Glutamatergic neuron (in vitro differentiated cells): ENCODE data around the gene CAMTA1. TPM values are rescaled to one million over a fixed set of nuclear protein-coding genes. Genes with fewer than 3 reads are reported as not detected.

ENCODE experiments used
- DNase-seq: peaks from one replicate; pipeline ENCODE4 v3.0.0; 2022
- H3K27ac Mint-ChIP-seq: one replicate; pipeline ENCODE4 v1.8.0; 2020; ENCODE audit warnings: mild to moderate bottlenecking, mixed read lengths, inconsistent platforms; ENCODE audit not compliant: unreplicated experiment
- H3K27me3 Mint-ChIP-seq: one replicate; pipeline ENCODE4 v1.8.0; 2020; ENCODE audit warnings: mild to moderate bottlenecking, moderate library complexity, mixed read lengths, inconsistent platforms; ENCODE audit not compliant: unreplicated experiment
- H3K36me3 Mint-ChIP-seq: one replicate; pipeline ENCODE4 v1.8.0; 2020; ENCODE audit warnings: mild to moderate bottlenecking, mixed read lengths, inconsistent platforms; ENCODE audit not compliant: unreplicated experiment
- H3K4me1 Mint-ChIP-seq: one replicate; pipeline ENCODE4 v1.8.0; 2020; ENCODE audit warnings: mild to moderate bottlenecking, low read depth, mixed read lengths, inconsistent platforms; ENCODE audit not compliant: unreplicated experiment
- H3K4me3 Mint-ChIP-seq: one replicate; pipeline ENCODE4 v1.8.0; 2020; ENCODE audit warnings: mild to moderate bottlenecking, mixed read lengths, inconsistent platforms; ENCODE audit not compliant: unreplicated experiment
- H3K9me3 Mint-ChIP-seq: one replicate; pipeline ENCODE4 v1.8.0; 2020; ENCODE audit warnings: mild to moderate bottlenecking, moderate library complexity, mixed read lengths, inconsistent platforms; ENCODE audit not compliant: unreplicated experiment
- total RNA-seq: library from RNA; stranded (reverse); fragmentation: NEBNext Ultra II Directional; extraction: Animal tissue kit (Norgen Biotek cat#: 25700); gene quantifications from one replicate; pipeline ENCODE4 v1.2.1, GENCODE V29; 2021; ENCODE audit not compliant: unreplicated experiment
- TF ChIP-seq, protein P1 (sequence below): fragments of 200-600 bp; sonication (generic); IDR thresholded peaks from one replicate; pipeline ENCODE4 v1.5.0; 2021; ENCODE audit not compliant: partially characterized antibody, unreplicated experiment

The CAMTA1 gene
- total RNA-seq, 1 donor from 2014 or later, result 77.2 TPM

DNA sequence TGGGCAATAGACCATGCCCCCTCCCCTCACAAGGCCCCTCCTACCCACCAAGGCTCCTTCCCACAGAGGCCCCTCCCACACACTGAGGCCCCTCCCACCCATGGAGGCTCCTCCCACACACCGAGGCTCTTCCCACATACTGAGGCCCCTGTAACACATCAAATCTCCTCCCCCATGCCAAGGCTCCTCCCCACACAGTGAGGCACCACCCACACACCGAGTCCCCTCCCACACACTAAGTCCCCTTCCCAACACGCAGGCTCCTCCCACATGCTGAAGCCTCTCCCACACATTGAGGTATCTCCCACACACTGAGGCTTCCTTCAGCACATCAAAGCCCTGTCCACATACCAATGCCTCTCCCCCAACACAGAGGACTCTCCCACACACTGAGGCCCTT, 391.8 kb downstream of the CAMTA1 start:
- TF ChIP-seq, protein P1, sequence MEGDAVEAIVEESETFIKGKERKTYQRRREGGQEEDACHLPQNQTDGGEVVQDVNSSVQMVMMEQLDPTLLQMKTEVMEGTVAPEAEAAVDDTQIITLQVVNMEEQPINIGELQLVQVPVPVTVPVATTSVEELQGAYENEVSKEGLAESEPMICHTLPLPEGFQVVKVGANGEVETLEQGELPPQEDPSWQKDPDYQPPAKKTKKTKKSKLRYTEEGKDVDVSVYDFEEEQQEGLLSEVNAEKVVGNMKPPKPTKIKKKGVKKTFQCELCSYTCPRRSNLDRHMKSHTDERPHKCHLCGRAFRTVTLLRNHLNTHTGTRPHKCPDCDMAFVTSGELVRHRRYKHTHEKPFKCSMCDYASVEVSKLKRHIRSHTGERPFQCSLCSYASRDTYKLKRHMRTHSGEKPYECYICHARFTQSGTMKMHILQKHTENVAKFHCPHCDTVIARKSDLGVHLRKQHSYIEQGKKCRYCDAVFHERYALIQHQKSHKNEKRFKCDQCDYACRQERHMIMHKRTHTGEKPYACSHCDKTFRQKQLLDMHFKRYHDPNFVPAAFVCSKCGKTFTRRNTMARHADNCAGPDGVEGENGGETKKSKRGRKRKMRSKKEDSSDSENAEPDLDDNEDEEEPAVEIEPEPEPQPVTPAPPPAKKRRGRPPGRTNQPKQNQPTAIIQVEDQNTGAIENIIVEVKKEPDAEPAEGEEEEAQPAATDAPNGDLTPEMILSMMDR, result no peak
- no peak for DNase-seq
- Mint-ChIP-seq H3K4me1 (peaks cover 27% of the 10 kb centered on the region), H3K4me3 (no peak overlapping the region), H3K9me3 (peaks cover 5% of the 10 kb centered on the region), H3K27ac (no peak overlapping the region), H3K27me3 (peaks cover 4% of the 10 kb centered on the region), H3K36me3 (peaks cover 4% of the 10 kb centered on the region)

DNA sequence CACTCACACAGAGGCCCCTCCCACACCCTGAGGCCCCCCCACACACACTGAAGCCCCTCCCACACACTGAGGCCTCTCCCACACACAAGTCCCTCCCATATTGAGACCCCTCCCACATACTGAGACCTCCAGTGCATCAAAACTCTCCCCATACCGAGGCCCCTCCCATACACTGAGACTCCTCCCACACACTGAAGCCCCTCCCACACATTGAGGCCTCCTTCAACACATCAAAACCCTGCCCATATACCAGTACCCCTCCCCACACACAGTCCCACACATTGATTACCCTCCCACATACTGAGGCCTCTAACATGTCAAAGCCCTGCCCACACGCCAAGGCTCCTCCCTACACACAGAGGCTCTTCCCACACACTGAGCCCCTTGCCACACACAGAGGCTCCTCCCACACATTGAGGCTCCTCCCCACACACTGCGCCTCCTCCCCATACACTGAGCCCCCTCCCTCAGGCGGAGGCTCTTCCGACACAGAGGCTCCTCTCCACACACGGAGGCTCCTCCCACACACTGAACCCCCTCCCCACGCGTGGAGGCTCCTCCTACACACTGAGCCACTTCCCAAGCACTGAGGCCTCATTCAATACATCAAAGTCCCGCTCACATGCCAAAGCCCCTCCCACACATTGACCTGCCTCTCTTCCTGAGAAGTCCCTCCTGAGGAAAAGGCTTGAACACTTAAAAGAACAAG, 392.3 kb downstream of the CAMTA1 start:
- no peak overlapping the region for H3K27ac Mint-ChIP-seq
- no peak for DNase-seq
- H3K4me3 Mint-ChIP-seq, result no peak overlapping the region
- TF ChIP-seq, protein P1, result no peak
- H3K9me3 Mint-ChIP-seq, result peaks cover 2% of the 10 kb centered on the region
- H3K4me1 Mint-ChIP-seq, result peaks cover 22% of the 10 kb centered on the region
- H3K27me3 Mint-ChIP-seq, result peaks cover 4% of the 10 kb centered on the region
- peaks cover 4% of the 10 kb centered on the region for H3K36me3 Mint-ChIP-seq

DNA sequence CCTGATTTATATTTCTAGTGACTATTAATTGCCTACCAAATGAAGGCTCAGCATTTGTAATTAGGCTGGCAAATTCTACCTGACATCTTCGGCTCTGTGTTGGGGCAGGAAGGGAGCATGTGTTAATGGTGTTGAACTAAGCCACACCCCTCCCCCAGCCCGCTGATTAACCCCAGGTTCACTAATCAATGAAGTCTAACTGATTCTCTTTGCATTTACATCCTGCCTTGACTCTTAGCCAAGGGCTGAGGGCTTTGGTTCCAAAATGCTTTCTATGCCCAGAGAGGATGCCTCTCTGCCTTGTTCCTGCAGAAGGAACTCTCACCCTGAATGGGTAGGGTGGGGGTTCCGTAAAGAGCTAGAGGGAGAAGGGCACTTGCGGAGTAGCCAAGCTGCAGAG, 393.1 kb downstream of the CAMTA1 start:
- peaks cover 4% of the 10 kb centered on the region for H3K36me3 Mint-ChIP-seq
- TF ChIP-seq, protein P1, result no peak
- H3K4me1 Mint-ChIP-seq, result peaks cover 16% of the 10 kb centered on the region
- H3K27me3 Mint-ChIP-seq, result peaks cover 4% of the 10 kb centered on the region
- H3K4me3 Mint-ChIP-seq, result peak overlapping the region; percentile 9
- H3K27ac Mint-ChIP-seq, result no peak overlapping the region
- peaks cover 2% of the 10 kb centered on the region for H3K9me3 Mint-ChIP-seq
- peak; percentile 30 for DNase-seq

DNA sequence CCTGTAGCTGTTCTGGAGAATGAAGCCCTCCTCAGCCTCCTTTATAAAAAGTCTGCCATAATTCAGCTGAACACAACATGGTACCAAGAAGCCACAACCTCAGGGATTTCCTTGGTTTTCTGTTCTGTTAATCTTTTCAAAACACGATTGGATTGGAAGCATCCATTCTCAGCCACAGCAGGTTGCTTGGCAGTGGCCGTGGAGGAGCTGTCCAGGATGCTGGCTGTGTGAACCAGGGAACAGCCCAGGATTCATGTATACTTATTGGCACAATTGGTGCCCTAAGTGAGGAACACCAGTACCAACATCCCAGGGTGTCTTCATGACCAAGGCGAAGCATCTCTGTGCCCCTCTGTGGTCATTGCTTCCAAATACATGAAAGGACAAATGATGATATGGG, 393.5 kb downstream of the CAMTA1 start:
- Mint-ChIP-seq H3K9me3 (peaks cover 2% of the 10 kb centered on the region), H3K27me3 (peaks cover 4% of the 10 kb centered on the region), H3K4me1 (peaks cover 16% of the 10 kb centered on the region), H3K36me3 (peaks cover 4% of the 10 kb centered on the region), H3K4me3 (no peak overlapping the region), H3K27ac (no peak overlapping the region)
- DNase-seq, result no peak
- TF ChIP-seq, protein P1, result no peak

DNA sequence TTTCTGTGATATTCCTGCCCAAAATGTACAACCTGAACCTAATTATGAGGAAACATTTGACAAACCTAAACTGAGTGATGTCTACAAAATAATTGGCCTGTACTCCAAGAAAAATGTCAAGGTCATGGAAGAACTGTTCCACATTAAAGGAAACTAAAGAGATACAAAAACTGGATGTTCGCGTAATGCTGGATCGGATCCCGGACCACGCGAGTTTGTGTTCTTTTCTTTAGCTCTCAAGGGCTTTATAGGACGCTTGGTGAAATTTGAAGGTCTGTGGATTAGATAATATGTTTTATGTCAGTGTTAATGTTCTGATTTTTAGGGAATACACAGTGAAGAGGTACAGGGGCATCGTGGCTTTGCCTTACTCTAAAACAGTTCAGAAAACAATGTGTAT, 400.5 kb downstream of the CAMTA1 start:
- Mint-ChIP-seq H3K4me3 (no peak overlapping the region), H3K36me3 (no peaks in the 10 kb centered on the region), H3K4me1 (peaks cover 2% of the 10 kb centered on the region), H3K27me3 (no peaks in the 10 kb centered on the region), H3K9me3 (no peaks in the 10 kb centered on the region), H3K27ac (no peak overlapping the region)
- TF ChIP-seq, protein P1, result no peak
- no peak for DNase-seq
